GM18517 (cell line): ENCODE results near the gene CKAP4.

Source experiments
- ATAC-seq: cut with Tn5 transposase; IDR thresholded peaks from one replicate; pipeline ENCODE4 v1.9.1; 2021; ENCODE audit warnings: mild to moderate bottlenecking, moderate library complexity; ENCODE audit not compliant: unreplicated experiment

The CKAP4 gene

DNA sequence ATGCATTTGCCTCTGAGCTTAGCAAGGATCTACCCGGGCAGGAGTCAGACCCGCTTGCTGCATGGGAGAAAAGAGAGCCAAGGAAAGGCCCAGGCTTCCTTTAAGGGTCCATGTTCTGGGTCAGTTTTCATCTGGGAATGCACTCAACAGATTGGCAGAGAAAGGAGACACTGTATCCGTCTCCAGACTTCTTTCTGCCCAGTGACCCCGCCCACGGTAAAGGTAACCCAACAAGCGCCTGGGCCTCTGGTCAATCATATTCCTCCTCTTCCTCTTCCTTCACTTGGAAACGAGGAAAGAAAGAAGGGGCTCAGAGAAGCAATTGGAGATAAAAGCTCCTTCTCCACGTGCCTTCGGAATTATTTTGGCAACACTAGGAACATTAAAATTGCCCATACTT, 27.6 kb upstream of the CKAP4 start:
- ATAC-seq = no peak

DNA sequence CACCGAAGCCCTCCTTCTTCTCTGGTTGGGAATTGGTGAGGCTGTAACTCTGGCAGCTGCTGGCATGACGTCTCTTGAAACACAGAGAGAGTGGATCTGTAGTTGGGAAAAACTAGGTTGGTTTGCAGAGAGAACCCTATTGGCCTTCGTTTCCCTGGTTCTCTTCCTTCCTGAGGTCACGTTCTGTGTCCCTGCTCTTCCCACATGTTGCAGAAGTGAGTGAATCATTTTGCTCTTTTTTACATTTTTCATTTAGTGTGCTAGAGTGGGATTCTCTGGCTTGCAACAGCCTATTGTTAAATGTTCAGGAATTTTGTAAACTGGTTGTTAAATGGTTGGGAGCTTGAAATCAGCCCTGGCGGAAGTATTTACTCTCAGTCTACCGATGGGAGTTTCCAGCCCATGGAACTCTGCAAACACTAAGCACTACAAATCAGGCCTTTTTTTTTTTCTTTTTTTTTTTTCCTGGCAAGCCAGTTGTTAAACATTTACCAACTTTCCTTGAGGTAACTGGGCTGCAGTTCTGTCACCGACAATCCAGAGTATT, 26.8 kb upstream of the CKAP4 start:
- ATAC-seq = no peak

DNA sequence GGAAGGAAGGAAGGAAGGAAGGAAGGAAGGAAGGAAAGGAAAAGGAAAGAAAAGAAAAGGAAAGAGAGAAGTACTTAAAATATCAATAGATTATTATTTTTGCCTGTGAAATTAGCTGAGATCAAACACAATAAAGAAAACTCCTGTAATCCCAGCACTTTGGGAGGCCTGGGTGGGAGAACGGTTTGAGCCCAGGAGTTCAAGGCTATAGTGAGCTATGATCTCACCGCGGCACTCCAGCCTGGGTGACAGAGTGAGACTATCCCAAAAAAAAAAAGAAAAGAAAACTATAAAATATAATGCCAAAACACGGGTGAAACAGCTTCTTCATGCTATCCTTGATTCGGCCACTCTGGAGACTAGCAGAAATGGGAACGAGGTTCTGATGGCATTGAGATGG, 26.2 kb upstream of the CKAP4 start:
- ATAC-seq = no peak

DNA sequence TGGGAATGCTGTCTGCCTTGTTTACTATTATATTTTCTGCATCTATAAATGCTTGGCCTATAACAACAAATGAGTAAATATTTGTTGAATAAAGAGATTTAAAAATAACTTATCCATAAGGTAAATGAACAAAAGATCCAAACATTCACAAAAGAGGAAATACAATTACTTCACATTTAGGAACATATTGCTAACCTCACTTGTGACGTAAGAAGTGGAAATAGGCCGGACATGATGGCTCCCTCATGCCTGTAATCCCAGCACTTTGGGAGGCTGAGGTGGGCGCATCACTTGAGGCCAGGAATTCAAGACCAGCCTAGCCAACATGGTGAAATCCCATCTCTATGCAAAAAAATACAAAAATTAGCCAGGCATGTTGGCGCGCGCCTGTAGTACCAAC, 25.7 kb upstream of the CKAP4 start:
- no peak for ATAC-seq

DNA sequence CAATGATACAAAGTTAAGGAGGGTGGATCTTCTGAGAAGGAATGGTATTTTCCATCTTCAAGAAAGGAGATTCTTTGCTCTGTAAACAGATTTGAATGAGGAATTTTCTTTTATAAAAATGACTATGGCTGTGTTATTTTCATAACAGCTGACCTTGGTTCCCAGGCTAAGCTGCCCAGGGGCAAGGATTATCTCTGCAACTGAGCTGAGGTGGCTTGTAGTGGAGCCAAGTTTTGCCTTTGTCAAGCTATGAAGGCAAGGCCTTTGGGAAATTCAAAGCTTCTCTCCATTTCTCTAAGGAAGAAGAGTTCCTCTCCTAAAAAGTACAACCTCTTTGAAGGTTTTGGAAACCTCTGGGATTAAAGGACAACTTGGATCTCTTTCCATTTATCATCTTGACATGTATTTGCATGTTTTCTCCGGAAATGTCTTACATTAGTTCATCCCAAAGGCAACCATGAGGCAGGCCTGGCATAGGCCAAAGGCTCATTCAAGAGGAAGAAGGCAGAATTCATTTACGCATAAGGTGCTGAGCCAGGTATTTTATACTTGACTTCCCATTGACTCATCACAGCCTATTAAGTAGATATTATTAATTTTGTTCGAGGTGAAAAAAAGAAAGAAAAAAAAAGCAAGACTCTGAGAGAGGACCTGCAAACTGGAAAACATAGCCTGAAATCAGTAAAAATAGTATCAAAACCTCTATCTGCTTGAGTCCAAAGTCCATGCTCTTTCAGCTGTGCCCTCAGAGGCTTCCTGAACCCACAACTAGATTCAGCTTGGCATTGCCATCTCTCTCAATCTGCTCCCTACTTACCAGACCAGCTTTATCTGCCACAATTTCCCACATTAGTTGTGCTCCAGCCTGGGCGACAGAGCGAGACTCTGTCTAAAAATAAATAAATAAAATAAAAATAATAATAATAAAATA, 24.0 kb upstream of the CKAP4 start:
- no peak for ATAC-seq

DNA sequence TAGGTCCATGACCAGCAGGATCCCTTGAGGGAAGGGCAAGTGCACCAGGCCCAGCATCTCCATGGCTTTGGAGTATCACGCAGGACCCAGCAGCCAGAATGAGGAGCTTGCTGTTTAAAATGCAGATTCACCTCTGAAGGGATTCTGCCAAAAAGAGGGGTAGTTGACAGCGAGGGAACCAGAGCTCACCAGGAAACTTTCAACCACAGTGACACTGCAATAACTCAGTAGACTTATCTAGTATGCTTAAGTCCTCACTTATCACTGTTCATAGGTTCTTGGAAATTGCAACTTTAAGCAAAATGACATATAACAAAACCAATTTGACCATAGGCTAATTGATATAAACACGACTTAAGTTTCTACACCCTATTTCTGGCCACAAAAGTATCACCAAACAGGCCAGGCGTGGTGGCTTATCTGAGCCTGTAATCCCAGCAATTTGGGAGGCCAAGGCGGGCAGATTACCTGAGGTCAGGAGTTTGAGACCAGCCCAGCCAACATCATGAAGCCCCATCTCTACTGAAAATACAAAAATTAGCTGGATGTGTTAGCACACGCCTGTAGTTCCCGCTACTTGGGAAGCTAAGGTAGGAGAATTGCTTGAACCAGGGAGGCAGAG, 21.4 kb upstream of the CKAP4 start:
- ATAC-seq = no peak

DNA sequence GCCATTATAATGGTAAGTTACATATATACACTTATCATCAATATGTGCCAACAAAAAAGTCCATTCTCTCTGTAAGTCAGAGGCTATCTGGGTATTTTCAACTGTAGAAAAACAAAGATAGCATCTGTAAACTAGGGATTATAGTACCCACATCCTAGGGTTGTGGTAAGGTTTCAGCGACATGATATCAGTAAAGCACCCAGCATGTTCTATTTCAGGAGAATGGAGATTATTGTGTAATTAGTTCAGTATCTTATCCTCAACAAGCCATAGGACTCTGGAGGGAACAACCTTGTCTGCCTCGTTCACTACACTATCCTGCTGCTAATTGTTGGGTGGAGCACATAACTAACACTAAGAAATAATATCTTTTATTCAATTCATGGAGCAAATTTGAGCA, 19.7 kb upstream of the CKAP4 start:
- ATAC-seq = no peak

DNA sequence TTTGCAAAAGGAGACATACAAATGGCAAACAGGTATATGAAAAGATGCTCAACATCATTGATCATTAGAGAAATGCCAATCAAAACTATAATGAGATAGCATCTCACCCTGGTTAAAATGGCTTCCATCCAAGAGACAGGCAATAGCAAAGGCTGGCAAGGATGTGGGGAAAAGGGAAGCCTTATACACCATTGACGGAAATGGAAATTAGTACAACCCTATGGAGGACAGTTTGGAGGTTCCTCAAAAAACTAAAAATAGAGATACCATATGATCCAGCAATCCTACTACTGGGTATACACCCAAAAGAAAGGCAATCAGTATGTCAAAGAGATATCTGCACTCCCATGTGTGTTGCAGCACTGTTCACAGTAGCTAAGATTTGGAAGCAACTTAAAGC, 17.3 kb upstream of the CKAP4 start:
- no peak for ATAC-seq

DNA sequence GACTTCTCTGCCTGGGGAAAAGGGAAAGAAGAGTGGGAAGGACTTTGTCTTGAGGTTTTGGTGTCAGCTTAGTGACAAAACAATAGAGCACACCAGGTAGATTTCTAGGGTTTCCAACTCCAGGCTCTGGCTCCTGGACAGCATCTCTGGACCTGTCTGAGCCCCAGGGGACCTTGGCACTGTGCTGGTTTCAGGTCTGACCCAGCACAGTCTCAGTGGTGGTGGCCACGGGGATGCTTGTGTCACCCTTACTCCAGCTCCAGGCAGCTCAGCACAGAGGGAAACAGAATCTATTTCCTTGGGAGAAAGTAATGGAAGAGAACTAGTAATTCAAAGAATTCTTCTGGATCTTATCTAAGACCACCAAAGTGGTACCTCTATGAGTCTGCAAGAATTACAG, 11.1 kb upstream of the CKAP4 start:
- ATAC-seq = no peak

DNA sequence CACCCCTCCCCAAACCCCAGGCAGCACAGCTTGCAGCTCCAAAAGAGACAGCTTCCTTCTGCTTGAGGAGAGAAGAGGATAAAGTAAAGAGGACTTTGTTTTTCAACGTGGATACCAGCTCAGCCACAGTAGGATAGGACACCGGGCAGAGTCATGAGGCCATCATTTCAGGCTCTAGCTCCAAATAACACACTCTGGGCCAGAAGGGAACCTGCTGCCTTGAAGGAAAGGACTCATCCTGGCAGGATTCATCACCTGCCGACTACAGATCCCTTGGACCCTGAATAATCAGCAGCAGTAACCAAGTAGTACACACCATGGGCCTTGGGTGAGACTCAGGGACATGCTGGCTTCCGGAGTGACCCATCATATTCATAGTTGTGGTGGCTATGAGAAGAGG, 10.4 kb upstream of the CKAP4 start:
- no peak for ATAC-seq

DNA sequence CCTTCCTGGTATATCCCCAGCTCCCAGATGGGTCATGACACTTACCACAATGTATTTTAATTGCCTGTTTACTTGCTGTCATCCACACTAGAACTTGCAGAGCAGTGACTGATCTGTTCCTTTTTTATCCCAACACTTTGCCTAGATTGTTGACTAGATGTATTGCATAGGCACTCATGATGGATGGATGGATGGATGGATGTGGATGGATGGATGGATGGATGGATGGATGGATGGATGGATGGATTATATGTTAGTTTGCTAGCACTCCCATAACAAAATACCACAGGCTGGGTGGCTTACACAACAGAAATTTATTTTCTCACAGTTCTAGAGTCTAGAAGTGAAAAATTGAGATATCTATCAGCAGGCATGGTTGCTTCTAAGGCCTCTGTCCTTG, 8.7 kb upstream of the CKAP4 start:
- no peak for ATAC-seq

DNA sequence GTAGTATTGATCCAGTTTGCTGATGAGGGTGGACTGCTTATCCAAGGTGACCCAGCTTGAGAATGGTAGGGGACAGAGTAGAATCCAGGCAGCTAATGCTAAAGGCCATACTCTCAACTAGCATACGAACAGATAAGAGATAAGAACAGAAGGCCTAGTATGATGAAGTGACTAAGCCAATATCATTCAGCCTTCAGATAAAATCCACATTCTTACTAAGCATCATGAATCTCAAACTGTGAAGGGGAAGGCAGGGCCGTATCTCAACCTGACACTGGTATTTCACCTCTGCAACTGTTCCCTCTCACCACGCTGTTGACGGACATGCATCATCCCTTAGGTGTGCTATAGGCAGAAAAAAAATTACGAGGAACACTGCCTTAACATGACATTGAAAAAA, 8.1 kb upstream of the CKAP4 start:
- ATAC-seq = no peak

DNA sequence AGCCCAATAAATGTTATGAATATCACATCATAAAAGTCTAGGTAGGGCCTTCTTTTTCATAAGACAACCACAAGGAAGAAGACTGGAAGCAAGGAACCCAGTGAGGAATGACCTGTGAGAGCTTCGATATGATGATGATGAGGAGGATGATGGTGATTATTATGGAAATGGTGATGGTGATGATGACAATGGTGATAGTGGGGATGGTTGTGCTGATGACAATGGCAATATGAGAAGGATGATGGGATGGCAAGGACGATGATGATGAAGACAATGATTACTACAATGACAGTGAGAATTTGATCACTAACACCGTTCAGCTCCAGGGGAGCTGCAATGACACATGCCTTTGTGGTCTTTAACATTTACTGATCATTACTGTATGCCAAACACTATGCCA, 7.7 kb upstream of the CKAP4 start:
- no peak for ATAC-seq

DNA sequence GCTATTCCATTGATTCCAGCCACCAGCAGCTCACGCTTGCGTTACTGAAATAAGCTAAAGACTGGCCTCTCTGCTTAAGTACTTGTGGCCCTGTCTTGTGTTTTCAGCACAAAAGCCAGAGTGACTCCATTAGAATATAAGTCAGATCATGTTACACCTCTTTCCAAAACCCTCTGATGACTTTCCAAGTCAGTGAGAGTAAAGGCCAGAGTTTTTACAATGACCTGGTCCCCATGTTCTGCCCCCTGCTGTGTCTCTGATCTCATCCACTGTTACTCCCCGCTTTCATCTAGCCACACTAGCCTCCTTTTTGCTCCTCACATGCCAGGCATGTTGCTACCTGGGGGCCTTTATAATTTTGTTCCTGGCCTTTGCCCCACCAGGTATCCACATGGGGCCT, 6.9 kb upstream of the CKAP4 start:
- ATAC-seq = no peak

DNA sequence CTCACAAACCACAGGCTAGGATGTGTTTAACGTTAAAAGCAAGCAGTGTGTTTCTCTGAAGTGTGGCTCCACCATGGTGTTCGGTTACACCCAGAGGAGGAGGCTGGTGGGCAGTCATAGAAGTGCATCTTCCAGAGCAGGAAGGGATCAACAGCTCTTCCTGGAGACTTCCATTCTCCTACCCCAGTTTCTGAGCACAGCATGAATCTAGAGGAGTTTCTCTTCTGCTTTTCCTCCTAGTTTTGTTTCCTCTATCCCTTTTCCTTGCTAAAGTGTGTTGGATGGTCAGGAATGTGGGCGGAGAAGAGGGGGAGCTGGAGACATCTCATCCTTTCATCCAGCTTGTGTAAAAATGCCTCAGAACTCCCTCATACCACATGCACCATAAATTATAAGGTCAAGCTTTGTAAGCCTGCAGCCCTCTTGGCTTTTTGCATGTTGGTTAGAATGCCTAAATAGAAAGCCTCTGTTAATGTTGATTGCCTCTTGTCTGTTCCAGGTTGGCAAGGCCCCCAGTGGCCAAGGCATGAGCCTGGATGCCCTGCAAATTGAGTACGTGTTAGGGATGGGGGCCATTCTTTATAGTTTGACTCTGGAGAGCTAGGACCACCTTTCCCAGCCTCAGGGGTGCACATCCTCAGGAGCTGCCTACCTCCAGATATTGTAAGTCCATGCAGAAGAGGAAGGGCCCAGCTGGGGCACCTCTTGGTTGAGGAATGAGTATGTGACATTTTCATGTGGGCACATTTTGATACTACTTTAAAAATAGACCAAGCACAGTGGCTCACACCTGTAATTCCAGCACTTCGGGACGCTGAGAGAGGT, 4.0 kb upstream of the CKAP4 start:
- no peak for ATAC-seq

DNA sequence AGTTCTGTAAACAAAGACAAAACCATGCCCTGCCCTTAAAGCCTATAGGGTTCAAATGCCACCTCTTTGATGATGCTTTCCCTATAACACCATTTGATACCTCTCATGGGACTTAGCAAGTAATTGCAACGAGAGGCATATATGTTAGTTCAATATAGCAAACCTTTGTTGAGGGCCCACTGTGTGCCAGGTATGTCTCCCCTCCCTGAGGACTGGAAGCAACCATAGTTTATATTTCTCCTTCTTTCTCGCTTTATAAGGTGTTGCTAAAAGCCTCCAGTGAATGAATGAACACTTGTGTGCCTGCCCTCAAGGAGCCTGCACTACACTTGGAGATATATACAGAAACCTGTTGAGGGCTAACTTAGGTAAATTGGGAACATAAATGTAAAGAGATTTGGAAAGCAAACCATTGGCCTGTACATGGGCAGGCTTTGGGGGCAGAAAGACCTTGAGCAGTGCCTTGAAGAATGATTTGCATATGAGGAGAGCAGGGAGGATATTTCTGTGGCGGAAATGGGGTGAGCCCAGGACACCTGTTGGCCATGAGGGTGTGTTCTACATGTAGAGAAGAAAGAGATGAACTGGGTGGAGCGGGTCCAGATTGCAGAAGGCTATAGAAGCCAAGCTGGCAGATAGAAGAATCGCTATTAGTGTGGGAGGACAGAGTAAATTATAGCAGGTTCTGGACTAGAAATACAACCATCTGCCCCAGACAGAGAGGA, 1.8 kb upstream of the CKAP4 start:
- peak; percentile 85 for ATAC-seq

DNA sequence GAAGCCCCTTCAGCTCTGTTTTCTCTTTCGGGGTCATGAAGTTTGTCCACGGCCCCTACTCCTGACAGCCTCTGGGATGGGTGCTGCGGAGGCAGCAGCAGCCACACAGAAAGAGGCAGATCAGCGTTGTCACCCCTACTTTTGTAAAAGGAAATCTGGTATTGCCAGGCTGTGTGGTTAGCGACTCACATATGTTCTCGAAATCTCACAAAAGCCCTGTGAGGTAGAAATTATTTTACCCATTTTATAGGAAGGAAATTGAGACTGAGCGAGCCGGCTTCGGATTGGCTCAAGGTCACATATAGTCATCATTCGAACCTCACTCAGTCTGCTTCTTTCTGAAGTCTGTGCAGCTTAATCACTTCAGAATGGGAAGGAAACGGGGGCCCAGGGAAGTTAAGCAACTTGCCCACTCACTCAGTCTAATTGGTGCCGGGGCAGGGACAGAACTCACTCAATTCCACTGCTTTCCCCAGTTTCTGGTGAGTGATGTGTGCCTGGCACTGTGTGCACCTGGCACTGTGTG, 1.1 kb upstream of the CKAP4 start:
- peak; percentile 13 for ATAC-seq

DNA sequence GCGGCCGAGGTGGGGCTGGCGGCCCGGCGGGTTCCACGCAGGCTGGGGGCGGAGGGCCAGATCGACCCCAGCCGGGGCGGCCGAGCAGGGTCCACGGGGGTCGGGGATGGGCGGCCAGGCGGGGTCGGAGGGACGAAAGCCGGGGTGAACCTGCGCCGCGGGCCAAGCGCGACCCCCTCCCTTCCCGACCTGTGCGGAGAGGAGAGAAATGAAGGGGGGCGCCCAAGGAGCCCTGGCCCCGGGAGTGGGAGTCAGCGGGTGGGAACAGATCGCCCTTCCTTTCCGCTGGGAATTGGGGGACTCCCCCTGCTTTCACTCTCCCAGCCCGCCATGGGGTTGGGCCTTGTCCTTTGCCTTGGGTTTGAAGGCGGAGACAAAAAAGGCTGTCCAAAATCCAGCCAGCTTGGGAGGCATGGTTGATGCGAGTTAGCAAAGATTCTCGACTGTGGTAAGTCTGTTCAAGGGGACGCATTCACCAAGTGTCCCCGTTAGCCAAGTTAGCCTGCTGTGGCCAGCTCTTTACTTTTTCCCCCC, 559 bp upstream of the CKAP4 start:
- no peak for ATAC-seq

DNA sequence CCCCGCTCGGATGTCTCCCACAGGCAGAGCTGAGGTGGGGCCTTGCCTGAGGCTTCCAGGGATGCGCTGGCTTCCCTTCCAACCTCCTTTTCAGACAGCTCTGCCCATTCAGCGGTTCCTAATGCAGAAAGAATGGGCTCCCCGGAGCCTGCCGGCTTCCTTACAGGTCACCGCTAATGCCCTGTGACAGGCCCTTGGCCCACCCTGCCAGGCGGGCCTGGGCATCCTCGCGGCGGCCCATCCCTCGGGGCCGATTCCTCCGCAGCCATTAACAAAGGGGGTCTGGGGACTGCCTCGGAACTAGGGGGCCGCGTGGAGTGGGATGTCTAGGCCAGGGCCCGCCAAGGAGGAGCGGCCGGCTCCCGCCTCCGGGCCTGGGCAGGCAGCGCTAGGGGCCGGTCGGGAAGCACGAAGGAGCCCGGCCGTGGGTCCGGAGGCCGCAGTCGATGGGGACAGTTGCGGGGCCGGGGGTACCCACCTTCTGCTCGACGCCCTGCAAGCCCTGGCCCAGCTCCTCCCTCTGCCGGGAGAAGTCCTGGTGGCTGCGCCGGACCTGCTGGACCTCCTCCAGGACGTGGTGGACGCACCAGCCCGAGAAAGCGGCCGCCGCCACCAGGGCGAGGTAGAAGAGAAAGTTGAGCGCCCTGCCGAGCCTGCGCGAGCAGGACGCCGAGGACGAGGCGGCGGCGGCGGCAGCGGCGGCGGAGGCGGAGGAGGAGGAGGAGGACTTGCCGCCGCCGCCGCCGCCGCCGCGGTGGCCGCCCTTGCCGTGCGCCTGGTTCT, 738 bp downstream of the CKAP4 start:
- ATAC-seq = no peak
